RWPE2 (cell line): ENCODE results near the gene RGS9.

Source experiments
- ATAC-seq: fragments of 200-7000 bp; cut with Tn5 transposase; 3 replicates; pipeline ENCODE4 v1.9.1; 2021; ENCODE audit warnings: low read depth
- DNase-seq: peaks from one replicate; pipeline ENCODE4 v3.0.0-alpha.2; 2020; ENCODE audit warnings: low spot score
- H3K27ac ChIP-seq: fragments of 450-650 bp; 2 replicates; pipeline ENCODE4 v1.5.1; 2017; ENCODE audit warnings: mild to moderate bottlenecking; ENCODE audit not compliant: poor library complexity, severe bottlenecking
- H3K27me3 ChIP-seq: fragments of 250-450 bp; sonication (Bioruptor Pico); 2 replicates; pipeline ENCODE4 v1.5.1; 2021; ENCODE audit warnings: mild to moderate bottlenecking, moderate library complexity; ENCODE audit not compliant: insufficient read depth, poor library complexity, severe bottlenecking
- H3K36me3 ChIP-seq: fragments of 250-450 bp; sonication (Bioruptor Pico); 2 replicates; pipeline ENCODE4 v1.5.1; 2020; ENCODE audit warnings: low read depth, mild to moderate bottlenecking, moderate library complexity
- H3K4me1 ChIP-seq: fragments of 250-450 bp; sonication (Bioruptor Pico); 2 replicates; pipeline ENCODE4 v1.5.1; 2021; ENCODE audit warnings: mild to moderate bottlenecking, moderate library complexity; ENCODE audit not compliant: insufficient read depth, poor library complexity, severe bottlenecking
- H3K4me3 ChIP-seq: fragments of 250-450 bp; sonication (Bioruptor Pico); 2 replicates; pipeline ENCODE4 v1.5.1; 2021; ENCODE audit warnings: mild to moderate bottlenecking, moderate library complexity; ENCODE audit not compliant: severe bottlenecking
- H3K9me3 ChIP-seq: fragments of 250-450 bp; sonication (Bioruptor Pico); 2 replicates; pipeline ENCODE4 v1.5.1; 2021; ENCODE audit warnings: mild to moderate bottlenecking, moderate library complexity; ENCODE audit not compliant: severe bottlenecking
- CTCF ChIP-seq: fragments of 450-650 bp; IDR thresholded peaks from one replicate; pipeline ENCODE4 v1.5.1; 2017; ENCODE audit warnings: mild to moderate bottlenecking, moderate library complexity; ENCODE audit not compliant: poor library complexity, severe bottlenecking

RGS9 gene

GRCh38 chr17:65249774-65250173, 112.6 kb downstream of the RGS9 start:
- no peak overlapping the region for H3K4me3 ChIP-seq
- no peaks in the 10 kb centered on the region for H3K36me3 ChIP-seq
- no peak for TF ChIP-seq CTCF
- no peaks in the 10 kb centered on the region for H3K27me3 ChIP-seq
- H3K4me1 ChIP-seq: no peaks in the 10 kb centered on the region
- no peaks in the 10 kb centered on the region for H3K9me3 ChIP-seq
- no peak overlapping the region for H3K27ac ChIP-seq
- DNase-seq: no peak
- no peak for ATAC-seq

GRCh38 chr17:65254166-65254565, 117.0 kb downstream of the RGS9 start:
- ATAC-seq: 0 out of 3 replicates have a peak, but pooled peaks have one; percentile 44
- no peaks in the 10 kb centered on the region for H3K4me1 ChIP-seq
- no peak for DNase-seq

GRCh38 chr17:65259281-65259680, 122.1 kb downstream of the RGS9 start:
- Histone ChIP-seq H3K27ac (no peak overlapping the region), H3K4me1 (peaks cover 8% of the 10 kb centered on the region), H3K36me3 (no peaks in the 10 kb centered on the region), H3K27me3 (no peaks in the 10 kb centered on the region), H3K4me3 (no peak overlapping the region), H3K9me3 (no peaks in the 10 kb centered on the region)
- TF ChIP-seq CTCF: no peak
- ATAC-seq: no peak
- DNase-seq: no peak

More at GRCh38 chr17:65254166-65254565, 117.0 kb downstream of the RGS9 start:
- TF ChIP-seq CTCF: no peak
- Histone ChIP-seq H3K36me3 (no peaks in the 10 kb centered on the region), H3K4me3 (no peak overlapping the region), H3K27me3 (no peaks in the 10 kb centered on the region), H3K27ac (no peak overlapping the region), H3K9me3 (no peaks in the 10 kb centered on the region)

GRCh38 chr17:65259696-65260485, 122.7 kb downstream of the RGS9 start:
- no peak for ATAC-seq
- no peaks in the 10 kb centered on the region for H3K36me3 ChIP-seq
- no peak for TF ChIP-seq CTCF
- peaks cover 8% of the 10 kb centered on the region for H3K4me1 ChIP-seq
- H3K27me3 ChIP-seq: no peaks in the 10 kb centered on the region
- H3K27ac ChIP-seq: no peak overlapping the region
- no peak overlapping the region for H3K4me3 ChIP-seq
- H3K9me3 ChIP-seq: no peaks in the 10 kb centered on the region
- DNase-seq: no peak

- no peaks in the 10 kb centered on the region for H3K9me3 ChIP-seq
- no peak for TF ChIP-seq CTCF
- H3K4me3 ChIP-seq: no peak overlapping the region
Observed at GRCh38 chr17:65260626-65261025, 123.5 kb downstream of the RGS9 start.

More at GRCh38 chr17:65260626-65261025, 123.5 kb downstream of the RGS9 start:
- DNase-seq: no peak
- no peaks in the 10 kb centered on the region for H3K27me3 ChIP-seq
- no peaks in the 10 kb centered on the region for H3K36me3 ChIP-seq
- ATAC-seq: no peak
- H3K4me1 ChIP-seq: peaks cover 8% of the 10 kb centered on the region
- H3K27ac ChIP-seq: no peak overlapping the region
